Breast epithelium (tissue), 3 donors: ENCODE data around the gene BNIP3.

Experiments used
- CTCF ChIP-seq, 3 donors: fragments of 450-650 bp; IDR thresholded peaks; one replicate each; pipeline ENCODE4 v1.5.1; 2016 to 2017; ENCODE audit warnings: antibody characterized with exemption in 3 of 3, mild to moderate bottlenecking in 3 of 3, moderate library complexity in 3 of 3
- POLR2A ChIP-seq: fragments of 450-650 bp; IDR thresholded peaks from one replicate; pipeline ENCODE4 v1.6.1; 2016; ENCODE audit warnings: antibody characterized with exemption, mild to moderate bottlenecking, moderate library complexity
- POLR2AphosphoS5 ChIP-seq, 3 donors: sonication (generic); formaldehyde crosslinking; IDR thresholded peaks; one replicate each; pipeline ENCODE4 v1.6.1; 2017; ENCODE audit warnings: antibody characterized with exemption in 3 of 3

DNA sequence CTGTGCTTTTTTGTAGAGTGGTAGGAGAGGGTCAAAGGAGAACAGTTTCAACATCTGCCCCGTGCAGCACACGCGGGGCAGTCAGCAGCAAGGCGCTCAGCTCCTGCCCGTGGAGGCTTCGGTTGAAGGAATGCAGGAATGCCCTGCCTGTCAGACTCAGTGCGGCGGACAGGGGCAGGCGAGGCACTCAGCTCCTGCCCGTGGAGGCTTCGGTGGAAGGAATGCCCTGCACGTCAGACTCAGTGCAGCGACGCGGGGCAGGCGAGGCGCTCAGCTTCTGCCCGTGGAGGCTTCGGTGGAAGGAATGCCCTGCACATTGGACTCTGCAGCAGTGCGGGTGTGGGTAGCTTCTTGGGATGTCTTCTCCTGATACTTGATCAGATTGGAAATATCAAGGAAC, 43.9 kb downstream of the BNIP3 start:
- no peak for TF ChIP-seq POLR2AphosphoS5 (IDR thresholded peaks at IDR 0.05)
- TF ChIP-seq POLR2A, result no peak
- TF ChIP-seq CTCF (IDR thresholded peaks at IDR 0.05), result no peak
